Sigmoid colon (tissue), 7 donors: Measurements from ENCODE around the gene CEP57L1. TPM values are rescaled to one million over a fixed set of nuclear protein-coding genes. Genes with fewer than 3 reads are reported as not detected.
A peak's percentile ranks its signal among the peaks of the same experiment; 100 is the strongest.

ENCODE experiments used
- DNase-seq: peaks from one replicate; pipeline ENCODE4 v3.0.0-alpha.2; 2019
- H3K27ac ChIP-seq, 4 donors: fragments of 200-600 bp; sonication (generic); one replicate each; pipeline ENCODE4 v1.5.1; 2016 to 2019; ENCODE audit warnings: mild to moderate bottlenecking in 1 of 4
- H3K27me3 ChIP-seq, 3 donors: fragments of 200-600 bp; sonication (generic); one replicate each; pipeline ENCODE4 v1.5.1; 2019; ENCODE audit warnings: mild to moderate bottlenecking in 1 of 3
- H3K36me3 ChIP-seq, 4 donors: fragments of 200-600 bp; sonication (generic); one replicate each; pipeline ENCODE4 v1.5.1; 2016 to 2019
- H3K4me1 ChIP-seq, 4 donors: fragments of 200-600 bp; sonication (generic); one replicate each; pipeline ENCODE4 v1.5.1; 2017 to 2019
- H3K4me3 ChIP-seq, 4 donors: fragments of 200-600 bp; sonication (generic); one replicate each; pipeline ENCODE4 v1.5.1; 2017 to 2019; ENCODE audit warnings: mild to moderate bottlenecking in 2 of 4, moderate library complexity in 1 of 4
- H3K9me3 ChIP-seq, 4 donors: fragments of 200-600 bp in 3 of 4; sonication (generic) in 3 of 4; one replicate each; pipeline versions ENCODE4 v1.5.1 to v1.6.1; 2013 to 2019
- CTCF ChIP-seq, 4 experiments: fragments of 450-650 bp in 3 of 4; fragments of 200-600 bp in 1 of 4; IDR thresholded peaks; one replicate each; pipeline ENCODE4 v1.5.1; 2016 to 2019; ENCODE audit warnings: antibody characterized with exemption in 4 of 4, mild to moderate bottlenecking in 3 of 4, moderate library complexity in 2 of 4
- EP300 ChIP-seq, 4 donors: sonication (generic); formaldehyde crosslinking; IDR thresholded peaks; one replicate each; pipeline ENCODE4 v1.6.1; 2017; ENCODE audit warnings: antibody characterized with exemption in 4 of 4
- POLR2A ChIP-seq, 2 donors: fragments of 450-650 bp; IDR thresholded peaks; one replicate each; pipeline ENCODE4 v1.6.1; 2016; ENCODE audit warnings: antibody characterized with exemption in 2 of 2, mild to moderate bottlenecking in 2 of 2, moderate library complexity in 2 of 2
- POLR2AphosphoS5 ChIP-seq, 4 donors: sonication (generic); formaldehyde crosslinking; IDR thresholded peaks; one replicate each; pipeline ENCODE4 v1.6.1; 2017; ENCODE audit warnings: antibody characterized with exemption in 4 of 4
- WGBS, 2 donors: extraction: QIAGEN DNeasy Blood & Tissue Kit; methylation state at CpG; one replicate each; pipeline ENCODE4 v1.1.7; 2013; 5-methylcytosine and 5-hydroxymethylcytosine counted together
- intact Hi-C: fragments of 100-400 bp; cut with DNase I; formaldehyde crosslinking; loops from one replicate; pipeline ENCODE4 v1.15.1; 2023
- polyA plus RNA-seq, 3 donors: library from polyadenylated mRNA; stranded (reverse); fragments of 200-250 nt; gene quantifications; one replicate each; pipeline ENCODE4 v1.2.3, GENCODE V29; 2013
- total RNA-seq, 4 donors: library from RNA; depleted of rRNA; stranded (reverse); fragments of >200 nt; gene quantifications; one replicate each; pipeline ENCODE4 v1.1.0, GENCODE V29; 2016
- donor health status: healthy with polysubstance abuse.
- donor health status: Bipolar disorder and iron deficiency.
- donor health status: healthy.

Gene CEP57L1
- total and polyA plus RNA-seq, 7 donors, result 5.4 to 21.0 (median 12.6) TPM

GRCh38 chr6:109117346-109118035 lies 22.2 kb downstream of the CEP57L1 start:
- intact Hi-C loops, result no loop called here
- H3K27me3 ChIP-seq, result no peaks in the 10 kb centered on the region
- H3K36me3 ChIP-seq, result no peaks in the 10 kb centered on the region
- H3K4me3 ChIP-seq, result no peak overlapping the region
- H3K4me1 ChIP-seq, result peaks cover 0 to 22% (median 11%) of the 10 kb centered on the region in 4 donors
- no peak overlapping the region for H3K27ac ChIP-seq
- DNase-seq, result no peak
- H3K9me3 ChIP-seq, result no peaks in the 10 kb centered on the region
- 61 to 70% methylated on average over 5 of the region's 5 CpGs for WGBS, 2 donors
- no peak for TF ChIP-seq POLR2A (IDR thresholded peaks at IDR 0.05)
- TF ChIP-seq CTCF (IDR thresholded peaks at IDR 0.05), result no peak

- TF ChIP-seq CTCF (IDR thresholded peaks at IDR 0.05) (no peak), EP300 (IDR thresholded peaks at IDR 0.05) (no peak), POLR2AphosphoS5 (IDR thresholded peaks at IDR 0.05) (no peak), POLR2A (IDR thresholded peaks at IDR 0.05) (no peak)
- Histone ChIP-seq H3K4me1 (peaks cover 0 to 22% (median 11%) of the 10 kb centered on the region in 4 donors), H3K9me3 (no peaks in the 10 kb centered on the region), H3K4me3 (no peak overlapping the region), H3K36me3 (no peaks in the 10 kb centered on the region), H3K27me3 (no peaks in the 10 kb centered on the region), H3K27ac (no peak overlapping the region)
- DNase-seq, result no peak
- intact Hi-C loops, result no loop called here
- WGBS, 2 donors, result 79 to 85% methylated on average over 5 of the region's 5 CpGs
Measured at GRCh38 chr6:109118337-109118736, 23.0 kb downstream of the CEP57L1 start.

GRCh38 chr6:109118871-109119354 lies 23.6 kb downstream of the CEP57L1 start:
- intact Hi-C loops, result no loop called here
- 93 to 94% methylated on average over 3 of the region's 3 CpGs for WGBS, 2 donors
- Histone ChIP-seq H3K36me3 (no peaks in the 10 kb centered on the region), H3K27me3 (no peaks in the 10 kb centered on the region), H3K9me3 (no peaks in the 10 kb centered on the region), H3K27ac (no peak overlapping the region), H3K4me1 (peaks cover 0 to 22% (median 11%) of the 10 kb centered on the region in 4 donors), H3K4me3 (no peak overlapping the region)
- DNase-seq, result no peak
- TF ChIP-seq POLR2AphosphoS5 (IDR thresholded peaks at IDR 0.05), result no peak
- no peak for TF ChIP-seq POLR2A (IDR thresholded peaks at IDR 0.05)
- TF ChIP-seq CTCF (IDR thresholded peaks at IDR 0.05), result no peak
- TF ChIP-seq EP300 (IDR thresholded peaks at IDR 0.05), result no peak

GRCh38 chr6:109121411-109121810 lies 26.1 kb downstream of the CEP57L1 start:
- no peak for DNase-seq
- Histone ChIP-seq H3K4me1 (peaks cover 0 to 22% (median 11%) of the 10 kb centered on the region in 4 donors), H3K27me3 (no peaks in the 10 kb centered on the region), H3K27ac (peak overlapping the region in 1 of 4 donors; percentile 44), H3K4me3 (no peak overlapping the region), H3K36me3 (no peaks in the 10 kb centered on the region), H3K9me3 (no peaks in the 10 kb centered on the region)
- intact Hi-C loops, result no loop called here
- TF ChIP-seq EP300 (IDR thresholded peaks at IDR 0.05), result no peak
- no peak for TF ChIP-seq CTCF (IDR thresholded peaks at IDR 0.05)
- TF ChIP-seq POLR2A (IDR thresholded peaks at IDR 0.05), result no peak
- TF ChIP-seq POLR2AphosphoS5 (IDR thresholded peaks at IDR 0.05), result no peak

- TF ChIP-seq CTCF (IDR thresholded peaks at IDR 0.05) (no peak), POLR2A (IDR thresholded peaks at IDR 0.05) (no peak), EP300 (IDR thresholded peaks at IDR 0.05) (no peak), POLR2AphosphoS5 (IDR thresholded peaks at IDR 0.05) (no peak)
- Histone ChIP-seq H3K27ac (no peak overlapping the region), H3K36me3 (no peaks in the 10 kb centered on the region), H3K9me3 (no peaks in the 10 kb centered on the region), H3K4me3 (no peak overlapping the region), H3K4me1 (peaks cover 0 to 15% (median 11%) of the 10 kb centered on the region in 4 donors), H3K27me3 (no peaks in the 10 kb centered on the region)
- DNase-seq, result no peak
- 86 to 96% methylated on average over 2 of the region's 2 CpGs for WGBS, 2 donors
- intact Hi-C loops, result no loop called here
Measured at GRCh38 chr6:109124219-109124618, 28.9 kb downstream of the CEP57L1 start.
